HUES6 (cell line): ENCODE measurements around the gene NUP133.
"Not testable (repeated sequence)": the region's sequence is repeated elsewhere in the genome, so short reads cannot be mapped to it uniquely, and the experiment has no call there.

Experiments used
- H3K27ac ChIP-seq: 2 replicates; pipeline ENCODE4 v1.7.0; 2013; ENCODE audit warnings: low read depth, mild to moderate bottlenecking, low read length, inconsistent platforms
- H3K27me3 ChIP-seq: 2 replicates; pipeline ENCODE4 v1.6.1; 2013; ENCODE audit warnings: low read length; ENCODE audit not compliant: control insufficient read depth, insufficient read depth
- H3K36me3 ChIP-seq: 2 replicates; pipeline ENCODE4 v1.6.1; 2013; ENCODE audit warnings: low read length; ENCODE audit not compliant: control insufficient read depth, insufficient read depth
- H3K4me1 ChIP-seq: 2 replicates; pipeline ENCODE4 v1.6.1; 2013; ENCODE audit warnings: low read length; ENCODE audit not compliant: control insufficient read depth, insufficient read depth
- H3K4me3 ChIP-seq: 2 replicates; pipeline ENCODE4 v1.5.1; 2013; ENCODE audit warnings: low read depth, low read length
- H3K9ac ChIP-seq: one replicate; pipeline ENCODE4 v1.6.1; 2013; ENCODE audit warnings: mild to moderate bottlenecking, low read length
- H3K9me3 ChIP-seq: 2 replicates; pipeline ENCODE4 v1.6.1; 2013; ENCODE audit warnings: low read depth, low read length; ENCODE audit not compliant: control insufficient read depth, insufficient read depth

The NUP133 gene

GRCh38 chr1:229402329-229402728 is 105.8 kb downstream of the NUP133 start:
- not testable (repeated sequence) for H3K9me3 ChIP-seq, H3K4me1 ChIP-seq, H3K36me3 ChIP-seq, H3K4me3 ChIP-seq, H3K9ac ChIP-seq, H3K27ac ChIP-seq
- peaks cover 31% of the 10 kb centered on the region for H3K27me3 ChIP-seq

DNA sequence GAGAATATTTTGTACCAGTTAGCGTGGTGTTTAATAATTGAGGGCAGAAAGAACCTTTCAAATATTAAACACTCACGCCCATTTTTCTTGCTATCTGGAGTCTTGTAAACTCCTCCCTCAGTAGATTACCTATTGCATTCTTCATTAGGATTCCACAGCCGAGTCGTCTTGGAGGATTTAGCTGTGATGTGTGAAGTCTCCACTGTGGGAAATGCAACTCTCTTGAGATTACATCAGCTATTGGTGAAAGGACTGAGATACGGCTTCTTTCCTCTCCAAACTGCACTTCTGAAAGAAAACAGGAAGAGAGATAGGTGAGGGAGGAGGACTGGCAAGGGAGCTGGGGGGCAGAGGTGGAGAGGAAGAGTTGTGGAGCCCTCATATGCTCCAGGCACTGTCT is 110.4 kb downstream of the NUP133 start:
- no peak overlapping the region for H3K4me3 ChIP-seq
- no peak overlapping the region for H3K9ac ChIP-seq
- H3K36me3 ChIP-seq = no peaks in the 10 kb centered on the region
- H3K27ac ChIP-seq = no peak overlapping the region
- H3K27me3 ChIP-seq = peaks cover 23% of the 10 kb centered on the region
- H3K9me3 ChIP-seq = peaks cover 4% of the 10 kb centered on the region; the same call in 1 of the 2 replicates
- H3K4me1 ChIP-seq = peaks cover 10% of the 10 kb centered on the region

GRCh38 chr1:229396585-229397206 is 111.4 kb downstream of the NUP133 start:
- H3K9me3 ChIP-seq = peaks cover 4% of the 10 kb centered on the region; the same call in 1 of the 2 replicates
- peaks cover 10% of the 10 kb centered on the region for H3K4me1 ChIP-seq
- H3K27ac ChIP-seq = no peak overlapping the region
- peaks cover 18% of the 10 kb centered on the region for H3K27me3 ChIP-seq
- no peaks in the 10 kb centered on the region for H3K36me3 ChIP-seq
- H3K4me3 ChIP-seq = no peak overlapping the region
- H3K9ac ChIP-seq = no peak overlapping the region

- not testable (repeated sequence) for H3K27ac ChIP-seq, H3K9me3 ChIP-seq, H3K9ac ChIP-seq, H3K4me3 ChIP-seq, H3K4me1 ChIP-seq, H3K36me3 ChIP-seq
- H3K27me3 ChIP-seq = peaks cover 14% of the 10 kb centered on the region
Measured at GRCh38 chr1:229394517-229394916, 113.6 kb downstream of the NUP133 start.

DNA sequence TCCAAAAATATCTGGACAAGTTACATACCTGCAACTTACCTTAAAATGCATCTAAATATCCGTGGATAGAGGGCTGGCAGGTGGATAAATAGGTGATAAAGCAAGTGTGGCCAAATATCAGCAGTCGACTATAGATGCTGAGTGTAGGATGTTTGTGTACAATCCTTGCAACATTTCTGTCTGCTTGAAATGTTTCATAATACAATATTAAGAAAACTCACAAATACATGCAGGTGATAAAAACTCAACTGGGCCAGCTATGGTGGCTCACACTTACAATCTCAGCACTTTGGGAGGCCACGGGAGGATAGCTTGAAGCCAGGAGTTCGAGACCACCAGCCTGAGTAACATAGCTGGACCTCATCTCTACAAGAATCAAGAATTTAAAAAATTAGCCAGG is 115.2 kb downstream of the NUP133 start:
- Histone ChIP-seq H3K36me3 (no peaks in the 10 kb centered on the region), H3K9me3 (peaks cover 4% of the 10 kb centered on the region; the same call in 1 of the 2 replicates), H3K4me1 (peaks cover 10% of the 10 kb centered on the region), H3K27me3 (peaks cover 5% of the 10 kb centered on the region; the same call in 1 of the 2 replicates), H3K9ac (no peak overlapping the region), H3K27ac (no peak overlapping the region), H3K4me3 (no peak overlapping the region)
